Calu3 (cell line): Measurements from ENCODE around the gene PDCD6IP. TPM values are rescaled to one million over a fixed set of nuclear protein-coding genes. Genes with fewer than 3 reads are reported as not detected.

Experiments used
- BruUV-seq: library from RNA; stranded (reverse); fragments of 400-500 nt; replicated peaks from 2 replicates; lab custom pipeline; 2021; lab: Mats Ljungman, UMichigan
- CTCF ChIA-PET: fragments of 300-600 bp; sonication (Branson Sonifier 250); formaldehyde crosslinking; loops from one replicate; lab custom pipeline; 2022; ENCODE audit warnings: antibody characterized with exemption; lab: Charles Lee
- DNase-seq: peaks from one replicate; pipeline ENCODE4 v3.0.0; 2022
- H3K27ac Mint-ChIP-seq: one replicate; pipeline ENCODE4 v1.8.0; 2022; ENCODE audit warnings: mixed read lengths; ENCODE audit not compliant: unreplicated experiment
- H3K27me3 Mint-ChIP-seq: one replicate; pipeline ENCODE4 v1.8.0; 2022; ENCODE audit warnings: mixed read lengths; ENCODE audit not compliant: unreplicated experiment
- H3K36me3 Mint-ChIP-seq: one replicate; pipeline ENCODE4 v1.8.0; 2022; ENCODE audit warnings: mild to moderate bottlenecking, moderate library complexity, mixed read lengths; ENCODE audit not compliant: insufficient read depth, unreplicated experiment
- H3K4me1 Mint-ChIP-seq: one replicate; pipeline ENCODE4 v1.8.0; 2022; ENCODE audit warnings: mild to moderate bottlenecking, low read depth, mixed read lengths; ENCODE audit not compliant: unreplicated experiment
- H3K4me3 Mint-ChIP-seq: one replicate; pipeline ENCODE4 v1.8.0; 2022; ENCODE audit warnings: mild to moderate bottlenecking, low read depth, moderate library complexity, mixed read lengths; ENCODE audit not compliant: unreplicated experiment
- H3K9me3 Mint-ChIP-seq: one replicate; pipeline ENCODE4 v1.8.0; 2022; ENCODE audit warnings: low read depth, mixed read lengths; ENCODE audit not compliant: unreplicated experiment
- intact Hi-C: fragments of 100-400 bp; cut with micrococcal nuclease; formaldehyde crosslinking; loops from one replicate; pipeline ENCODE4 v1.10.0; 2022; ENCODE audit not compliant: unreplicated experiment
- total RNA-seq: library from RNA; stranded (reverse); gene quantifications from 2 replicates; pipeline ENCODE4 v1.2.3, GENCODE V29; 2022
- TF ChIP-seq, protein P1 (sequence below): fragments of 200-600 bp; IDR thresholded peaks from one replicate; pipeline ENCODE4 v1.8.0; 2022; ENCODE audit warnings: antibody characterized with exemption; ENCODE audit not compliant: unreplicated experiment

Gene PDCD6IP
- total RNA-seq, 1 experiment from 2014 or later: 213 TPM

DNA sequence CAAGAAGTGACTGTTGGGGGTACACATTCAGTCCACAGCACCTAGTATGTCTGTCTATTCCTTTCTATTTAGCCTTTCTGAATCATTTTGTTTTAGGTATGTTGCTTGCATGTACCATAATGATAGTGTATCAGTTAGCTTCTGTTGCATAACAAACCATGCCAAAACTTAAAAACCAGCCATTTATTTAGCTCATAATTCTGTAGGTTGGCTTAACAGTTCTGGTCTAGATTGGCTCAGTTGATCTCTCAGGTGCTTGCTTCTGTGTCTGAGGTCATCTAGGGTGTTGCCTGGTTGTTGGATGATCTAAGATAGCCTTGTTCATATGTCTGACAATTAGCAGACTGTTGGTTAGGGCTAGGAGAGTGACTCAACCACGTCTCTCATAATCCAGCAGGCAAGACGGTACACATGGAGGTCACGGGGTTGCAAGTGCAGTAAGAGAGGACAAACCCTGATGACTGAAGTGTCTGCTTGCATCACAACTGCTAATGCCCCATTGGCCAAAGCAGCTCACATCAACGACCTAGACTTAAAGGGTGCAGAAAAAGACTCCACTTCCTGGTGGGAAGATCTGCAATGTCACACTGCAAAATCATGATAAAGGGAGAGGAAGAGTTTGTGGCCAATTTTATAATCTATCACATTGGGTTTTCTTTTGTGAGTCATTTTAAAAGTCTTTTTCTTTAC lies 6.8 kb upstream of the PDCD6IP start:
- BruUV-seq: no TSS peak
- peaks cover 26% of the 10 kb centered on the region for H3K4me1 Mint-ChIP-seq
- no peaks in the 10 kb centered on the region for H3K27me3 Mint-ChIP-seq
- no peak for DNase-seq
- peaks cover 9% of the 10 kb centered on the region for H3K36me3 Mint-ChIP-seq
- peaks cover 3% of the 10 kb centered on the region for H3K9me3 Mint-ChIP-seq
- H3K27ac Mint-ChIP-seq: no peak overlapping the region
- CTCF ChIA-PET: no interaction called here
- intact Hi-C loops: no loop called here
- no peak overlapping the region for H3K4me3 Mint-ChIP-seq
- TF ChIP-seq, protein P1, sequence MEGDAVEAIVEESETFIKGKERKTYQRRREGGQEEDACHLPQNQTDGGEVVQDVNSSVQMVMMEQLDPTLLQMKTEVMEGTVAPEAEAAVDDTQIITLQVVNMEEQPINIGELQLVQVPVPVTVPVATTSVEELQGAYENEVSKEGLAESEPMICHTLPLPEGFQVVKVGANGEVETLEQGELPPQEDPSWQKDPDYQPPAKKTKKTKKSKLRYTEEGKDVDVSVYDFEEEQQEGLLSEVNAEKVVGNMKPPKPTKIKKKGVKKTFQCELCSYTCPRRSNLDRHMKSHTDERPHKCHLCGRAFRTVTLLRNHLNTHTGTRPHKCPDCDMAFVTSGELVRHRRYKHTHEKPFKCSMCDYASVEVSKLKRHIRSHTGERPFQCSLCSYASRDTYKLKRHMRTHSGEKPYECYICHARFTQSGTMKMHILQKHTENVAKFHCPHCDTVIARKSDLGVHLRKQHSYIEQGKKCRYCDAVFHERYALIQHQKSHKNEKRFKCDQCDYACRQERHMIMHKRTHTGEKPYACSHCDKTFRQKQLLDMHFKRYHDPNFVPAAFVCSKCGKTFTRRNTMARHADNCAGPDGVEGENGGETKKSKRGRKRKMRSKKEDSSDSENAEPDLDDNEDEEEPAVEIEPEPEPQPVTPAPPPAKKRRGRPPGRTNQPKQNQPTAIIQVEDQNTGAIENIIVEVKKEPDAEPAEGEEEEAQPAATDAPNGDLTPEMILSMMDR: no peak

DNA sequence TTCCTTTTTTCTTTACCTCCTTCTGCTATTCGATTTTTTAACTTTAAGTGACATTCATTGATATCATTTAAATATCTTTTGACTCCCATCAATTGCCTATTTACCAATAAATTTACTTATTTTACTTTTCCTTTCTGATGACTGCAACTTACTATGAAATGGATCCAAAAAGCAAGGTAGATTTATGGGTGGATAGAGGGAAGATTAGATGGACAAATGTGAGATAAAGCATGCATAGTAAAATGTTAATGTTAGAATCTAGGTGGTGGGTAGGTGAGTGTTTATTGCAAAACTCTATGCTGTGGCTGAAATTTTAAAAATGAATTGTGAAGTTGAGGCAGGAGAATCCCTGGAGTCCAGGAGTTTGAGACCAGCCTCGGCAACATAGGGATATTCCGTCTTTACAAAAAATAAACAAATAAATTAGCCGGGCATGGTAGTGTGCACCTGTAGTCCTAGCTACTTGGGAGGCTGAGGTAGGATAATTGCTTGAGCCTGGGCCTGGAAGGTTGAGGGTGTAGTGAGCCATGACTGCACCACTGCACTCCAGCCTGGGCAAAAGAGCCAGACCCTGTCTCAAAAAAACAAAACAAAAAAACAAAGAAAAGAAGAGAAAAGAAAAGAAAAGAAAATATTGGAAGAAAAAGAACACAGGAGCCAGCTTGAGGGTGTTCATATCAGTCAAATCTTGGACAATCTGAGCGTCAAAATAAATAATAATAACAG lies 6.1 kb upstream of the PDCD6IP start:
- intact Hi-C loops: no loop called here

DNA sequence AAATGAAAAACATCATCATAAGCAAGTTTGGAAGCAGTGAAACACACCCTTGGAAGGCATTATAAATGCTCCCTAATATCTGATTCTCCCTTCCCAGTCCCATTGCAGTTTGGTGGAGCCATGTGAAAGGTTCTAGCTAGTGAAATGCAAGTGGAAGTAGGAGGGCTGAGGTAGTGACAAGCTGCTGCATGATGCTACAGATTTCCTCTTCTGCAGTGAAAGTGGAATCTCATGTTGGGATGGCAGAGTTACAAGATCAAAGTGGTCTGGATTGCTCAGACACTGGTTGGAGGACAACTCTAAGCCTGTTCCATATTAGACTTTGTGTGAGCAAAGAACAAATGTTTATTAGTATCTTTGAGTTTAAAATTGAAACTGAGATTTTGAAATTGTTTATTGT lies 3.3 kb upstream of the PDCD6IP start:
- TF ChIP-seq, protein P1: no peak
- H3K4me1 Mint-ChIP-seq: peaks cover 35% of the 10 kb centered on the region
- no peak overlapping the region for H3K4me3 Mint-ChIP-seq
- H3K36me3 Mint-ChIP-seq: peaks cover 29% of the 10 kb centered on the region
- peaks cover 3% of the 10 kb centered on the region for H3K9me3 Mint-ChIP-seq
- H3K27me3 Mint-ChIP-seq: no peaks in the 10 kb centered on the region
- no peak for DNase-seq
- no peak overlapping the region for H3K27ac Mint-ChIP-seq
- intact Hi-C loops: no loop called here
- CTCF ChIA-PET: no interaction called here
- BruUV-seq: no TSS peak

More for the DNA sequence above, 6.1 kb upstream of the PDCD6IP start:
- Mint-ChIP-seq H3K27me3 (no peaks in the 10 kb centered on the region), H3K4me1 (peaks cover 26% of the 10 kb centered on the region), H3K4me3 (no peak overlapping the region), H3K9me3 (peaks cover 3% of the 10 kb centered on the region), H3K27ac (no peak overlapping the region), H3K36me3 (peaks cover 9% of the 10 kb centered on the region)
- TF ChIP-seq, protein P1: no peak
- CTCF ChIA-PET: no interaction called here
- no TSS peak for BruUV-seq
- no peak for DNase-seq

DNA sequence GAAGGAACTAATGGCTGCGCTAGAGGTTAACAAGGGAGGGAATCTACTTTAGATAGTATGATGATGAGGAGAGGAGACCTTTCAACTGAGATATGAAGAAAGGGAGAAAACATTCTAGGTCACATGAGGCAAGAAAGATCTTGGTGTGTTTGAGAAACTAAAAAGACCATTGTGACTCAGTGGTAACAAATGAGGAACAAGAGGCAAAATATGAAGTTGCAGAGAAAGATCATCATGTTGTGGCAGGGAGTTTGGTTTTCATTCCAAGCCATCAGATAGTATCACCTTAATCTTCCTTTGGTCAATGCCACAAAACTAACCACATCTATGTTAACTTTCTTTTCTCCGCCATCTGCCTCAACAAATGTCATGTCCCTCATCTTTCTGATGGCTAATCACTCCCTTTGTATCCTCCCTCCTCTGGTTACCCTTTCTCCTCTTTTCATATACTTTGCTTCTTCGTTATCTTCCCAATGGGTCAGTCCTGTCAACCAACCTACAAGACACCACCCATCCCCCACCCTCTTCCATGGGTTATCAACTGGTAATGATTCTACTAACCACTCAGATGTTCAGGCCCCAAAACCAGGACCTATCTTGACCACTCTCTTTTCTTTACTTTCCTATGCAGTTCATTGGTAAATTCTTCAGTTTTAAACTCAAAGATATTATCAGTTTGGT lies 2.4 kb upstream of the PDCD6IP start:
- CTCF ChIA-PET: no interaction called here
- BruUV-seq: no TSS peak
- Mint-ChIP-seq H3K36me3 (peaks cover 29% of the 10 kb centered on the region), H3K9me3 (peaks cover 3% of the 10 kb centered on the region), H3K4me1 (peaks cover 35% of the 10 kb centered on the region), H3K4me3 (no peak overlapping the region), H3K27ac (no peak overlapping the region), H3K27me3 (no peaks in the 10 kb centered on the region)
- TF ChIP-seq, protein P1: no peak
- no peak for DNase-seq
- intact Hi-C loops: no loop called here
